Thyroid gland (tissue), 4 donors: Measurements from ENCODE around the gene MBIP.

Experiments
- CTCF ChIP-seq, 6 experiments: fragments of 200-600 bp in 3 of 6; fragments of 450-650 bp in 3 of 6; sonication (generic) in 3 of 6; IDR thresholded peaks; one replicate each; pipeline ENCODE4 v1.5.1; 2016 to 2019; ENCODE audit warnings: antibody characterized with exemption in 6 of 6, mild to moderate bottlenecking in 2 of 6, inconsistent platforms in 1 of 6, moderate library complexity in 1 of 6
- POLR2A ChIP-seq, 2 donors: fragments of 450-650 bp; IDR thresholded peaks; one replicate each; pipeline ENCODE4 v1.6.1; 2017; ENCODE audit warnings: antibody characterized with exemption in 2 of 2, mild to moderate bottlenecking in 2 of 2, moderate library complexity in 1 of 2

- TF ChIP-seq CTCF (IDR thresholded peaks at IDR 0.05): no peak
- no peak for TF ChIP-seq POLR2A (IDR thresholded peaks at IDR 0.05)
Measured at GRCh38 chr14:36258241-36258640, 62.2 kb downstream of the MBIP start.
